ENCODE results near the gene PIEZO1. TPM values are rescaled to one million over a fixed set of nuclear protein-coding genes. Genes with fewer than 3 reads are reported as not detected.

PIEZO1 gene
- polyA plus RNA-seq, 1 of the 3 experiments (the other 2 are of a cell fraction): 184 TPM

DNA sequence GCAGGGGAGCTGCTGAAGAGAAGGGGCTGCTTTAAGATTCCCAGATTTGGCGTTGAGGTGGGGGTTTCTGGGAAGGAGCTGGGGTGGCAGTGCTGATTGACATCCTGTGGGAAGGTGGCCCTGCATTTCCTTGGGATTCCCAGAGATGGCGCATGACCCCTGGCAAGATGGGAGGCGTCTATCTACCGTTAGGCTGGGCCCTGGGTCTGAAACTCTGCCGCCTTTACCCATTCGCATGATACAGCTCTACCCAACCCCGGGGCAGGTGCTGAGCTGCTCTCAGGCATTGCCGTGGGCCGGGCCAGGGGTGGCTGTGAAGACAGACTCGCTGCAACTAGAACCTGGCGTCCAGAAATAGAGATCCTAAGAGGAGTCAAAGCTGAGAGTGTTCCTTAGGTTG lies 112.2 kb downstream of the PIEZO1 start:
- DNase-seq: peak; percentile 71
- Histone ChIP-seq H3K4me1 (ENCODE audit: control insufficient read depth in 1 of 2, insufficient read depth in 2 of 2, low read depth in 1 of 2, low read length in 1 of 2) (no peaks in the 10 kb centered on the region), H3K36me3 (replicated peaks in 1 of 2; ENCODE audit: control insufficient read depth in 1 of 2, insufficient read depth in 2 of 2, low read length in 1 of 2) (peaks cover 0 to 3% of the 10 kb centered on the region in 2 experiments), H3K9me2 (no peaks in the 10 kb centered on the region), H3K27ac (ENCODE audit: low read depth in 2 of 2, low read length in 1 of 2) (no peak overlapping the region), H3F3A (replicated peaks; ENCODE audit: insufficient read depth) (no peaks in the 10 kb centered on the region), H4K20me1 (ENCODE audit: insufficient read depth) (no peaks in the 10 kb centered on the region), H2AFZ (ENCODE audit: low read depth) (no peak overlapping the region), H3K9me3 (no peaks in the 10 kb centered on the region), H3K79me2 (ENCODE audit: insufficient read depth) (no peaks in the 10 kb centered on the region), H3K4me3 (ENCODE audit: low read depth in 2 of 2, low read length in 1 of 2) (no peak overlapping the region), H3K4me2 (no peak overlapping the region), H3K9ac (no peak overlapping the region), H3K27me3 (ENCODE audit: insufficient read depth) (no peaks in the 10 kb centered on the region)
- TF ChIP-seq SMC3 (IDR thresholded peaks at IDR 0.05; ENCODE audit: low read depth, low read length): peak; percentile 24; the same call in 1 of the 2 replicates
- peak; percentile 47 for TF ChIP-seq RAD21 (IDR thresholded peaks at IDR 0.05; ENCODE audit: low read length)
- TF ChIP-seq, protein P1, sequence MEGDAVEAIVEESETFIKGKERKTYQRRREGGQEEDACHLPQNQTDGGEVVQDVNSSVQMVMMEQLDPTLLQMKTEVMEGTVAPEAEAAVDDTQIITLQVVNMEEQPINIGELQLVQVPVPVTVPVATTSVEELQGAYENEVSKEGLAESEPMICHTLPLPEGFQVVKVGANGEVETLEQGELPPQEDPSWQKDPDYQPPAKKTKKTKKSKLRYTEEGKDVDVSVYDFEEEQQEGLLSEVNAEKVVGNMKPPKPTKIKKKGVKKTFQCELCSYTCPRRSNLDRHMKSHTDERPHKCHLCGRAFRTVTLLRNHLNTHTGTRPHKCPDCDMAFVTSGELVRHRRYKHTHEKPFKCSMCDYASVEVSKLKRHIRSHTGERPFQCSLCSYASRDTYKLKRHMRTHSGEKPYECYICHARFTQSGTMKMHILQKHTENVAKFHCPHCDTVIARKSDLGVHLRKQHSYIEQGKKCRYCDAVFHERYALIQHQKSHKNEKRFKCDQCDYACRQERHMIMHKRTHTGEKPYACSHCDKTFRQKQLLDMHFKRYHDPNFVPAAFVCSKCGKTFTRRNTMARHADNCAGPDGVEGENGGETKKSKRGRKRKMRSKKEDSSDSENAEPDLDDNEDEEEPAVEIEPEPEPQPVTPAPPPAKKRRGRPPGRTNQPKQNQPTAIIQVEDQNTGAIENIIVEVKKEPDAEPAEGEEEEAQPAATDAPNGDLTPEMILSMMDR (IDR thresholded peaks at IDR 0.05): peak; percentile 39
- TF ChIP-seq, protein P2, sequence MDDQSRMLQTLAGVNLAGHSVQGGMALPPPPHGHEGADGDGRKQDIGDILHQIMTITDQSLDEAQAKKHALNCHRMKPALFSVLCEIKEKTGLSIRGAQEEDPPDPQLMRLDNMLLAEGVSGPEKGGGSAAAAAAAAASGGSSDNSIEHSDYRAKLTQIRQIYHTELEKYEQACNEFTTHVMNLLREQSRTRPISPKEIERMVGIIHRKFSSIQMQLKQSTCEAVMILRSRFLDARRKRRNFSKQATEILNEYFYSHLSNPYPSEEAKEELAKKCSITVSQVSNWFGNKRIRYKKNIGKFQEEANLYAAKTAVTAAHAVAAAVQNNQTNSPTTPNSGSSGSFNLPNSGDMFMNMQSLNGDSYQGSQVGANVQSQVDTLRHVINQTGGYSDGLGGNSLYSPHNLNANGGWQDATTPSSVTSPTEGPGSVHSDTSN (IDR thresholded peaks at IDR 0.05): peak; percentile 32; the same call in 1 of the 2 replicates
- TF ChIP-seq, protein P3, sequence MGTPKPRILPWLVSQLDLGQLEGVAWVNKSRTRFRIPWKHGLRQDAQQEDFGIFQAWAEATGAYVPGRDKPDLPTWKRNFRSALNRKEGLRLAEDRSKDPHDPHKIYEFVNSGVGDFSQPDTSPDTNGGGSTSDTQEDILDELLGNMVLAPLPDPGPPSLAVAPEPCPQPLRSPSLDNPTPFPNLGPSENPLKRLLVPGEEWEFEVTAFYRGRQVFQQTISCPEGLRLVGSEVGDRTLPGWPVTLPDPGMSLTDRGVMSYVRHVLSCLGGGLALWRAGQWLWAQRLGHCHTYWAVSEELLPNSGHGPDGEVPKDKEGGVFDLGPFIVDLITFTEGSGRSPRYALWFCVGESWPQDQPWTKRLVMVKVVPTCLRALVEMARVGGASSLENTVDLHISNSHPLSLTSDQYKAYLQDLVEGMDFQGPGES (IDR thresholded peaks at IDR 0.05; ENCODE audit: low read depth, low read length): no peak
- TF ChIP-seq, protein P4, sequence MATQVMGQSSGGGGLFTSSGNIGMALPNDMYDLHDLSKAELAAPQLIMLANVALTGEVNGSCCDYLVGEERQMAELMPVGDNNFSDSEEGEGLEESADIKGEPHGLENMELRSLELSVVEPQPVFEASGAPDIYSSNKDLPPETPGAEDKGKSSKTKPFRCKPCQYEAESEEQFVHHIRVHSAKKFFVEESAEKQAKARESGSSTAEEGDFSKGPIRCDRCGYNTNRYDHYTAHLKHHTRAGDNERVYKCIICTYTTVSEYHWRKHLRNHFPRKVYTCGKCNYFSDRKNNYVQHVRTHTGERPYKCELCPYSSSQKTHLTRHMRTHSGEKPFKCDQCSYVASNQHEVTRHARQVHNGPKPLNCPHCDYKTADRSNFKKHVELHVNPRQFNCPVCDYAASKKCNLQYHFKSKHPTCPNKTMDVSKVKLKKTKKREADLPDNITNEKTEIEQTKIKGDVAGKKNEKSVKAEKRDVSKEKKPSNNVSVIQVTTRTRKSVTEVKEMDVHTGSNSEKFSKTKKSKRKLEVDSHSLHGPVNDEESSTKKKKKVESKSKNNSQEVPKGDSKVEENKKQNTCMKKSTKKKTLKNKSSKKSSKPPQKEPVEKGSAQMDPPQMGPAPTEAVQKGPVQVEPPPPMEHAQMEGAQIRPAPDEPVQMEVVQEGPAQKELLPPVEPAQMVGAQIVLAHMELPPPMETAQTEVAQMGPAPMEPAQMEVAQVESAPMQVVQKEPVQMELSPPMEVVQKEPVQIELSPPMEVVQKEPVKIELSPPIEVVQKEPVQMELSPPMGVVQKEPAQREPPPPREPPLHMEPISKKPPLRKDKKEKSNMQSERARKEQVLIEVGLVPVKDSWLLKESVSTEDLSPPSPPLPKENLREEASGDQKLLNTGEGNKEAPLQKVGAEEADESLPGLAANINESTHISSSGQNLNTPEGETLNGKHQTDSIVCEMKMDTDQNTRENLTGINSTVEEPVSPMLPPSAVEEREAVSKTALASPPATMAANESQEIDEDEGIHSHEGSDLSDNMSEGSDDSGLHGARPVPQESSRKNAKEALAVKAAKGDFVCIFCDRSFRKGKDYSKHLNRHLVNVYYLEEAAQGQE (IDR thresholded peaks at IDR 0.05; ENCODE audit: low read depth, low read length): no peak
- POLR2A ChIA-PET: interaction anchor here (1.2 kb wide), 1 partner anchor 14 kb away, joined by 3 read pairs; the partner anchor contains the start of gene SNAI3
- 73% methylated on average over 11 of the region's 11 CpGs for WGBS (ENCODE audit: low lambda C conversion rate)
- CTCF ChIA-PET: interaction anchor here (1.0 to 2.7 kb wide), 4 partner anchors 9 to 25 kb away, joined by 4 to 12 read pairs (median 4); no protein-coding TSS in a partner anchor

DNA sequence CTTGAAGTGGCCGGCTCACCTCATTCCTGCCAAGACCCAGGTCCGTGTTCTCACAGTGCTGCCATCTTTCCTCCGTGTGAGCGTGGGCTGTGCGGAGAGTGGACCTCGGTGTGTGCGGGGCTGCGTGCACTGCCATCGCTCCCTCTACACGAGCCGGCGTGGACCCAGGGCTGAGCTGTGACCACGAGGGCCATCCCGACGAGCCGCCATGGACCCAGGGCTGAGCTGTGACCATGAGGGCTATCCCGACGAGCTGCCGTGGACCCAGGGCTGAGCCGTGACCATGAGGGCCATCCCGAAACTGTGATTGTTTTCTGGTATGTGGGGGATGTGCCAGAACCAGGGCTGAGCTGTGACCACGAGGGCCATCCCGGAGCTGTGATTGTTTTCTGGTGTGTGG lies 113.2 kb downstream of the PIEZO1 start:
- no peaks in the 10 kb centered on the region for H3F3A ChIP-seq (replicated peaks; ENCODE audit: insufficient read depth)
- 85% methylated on average over 17 of the region's 23 CpGs for WGBS (ENCODE audit: low lambda C conversion rate)
- no peak overlapping the region for H3K27ac ChIP-seq (ENCODE audit: low read depth in 2 of 2, low read length in 1 of 2)
- no peaks in the 10 kb centered on the region; a peak in 1 of 4 replicates for H3K4me1 ChIP-seq (ENCODE audit: control insufficient read depth in 1 of 2, insufficient read depth in 2 of 2, low read depth in 1 of 2, low read length in 1 of 2)
- H3K9me2 ChIP-seq: no peaks in the 10 kb centered on the region
- H3K9me3 ChIP-seq: no peaks in the 10 kb centered on the region
- DNase-seq: no peak
- peaks cover 0 to 3% of the 10 kb centered on the region in 2 experiments for H3K36me3 ChIP-seq (replicated peaks in 1 of 2; ENCODE audit: control insufficient read depth in 1 of 2, insufficient read depth in 2 of 2, low read length in 1 of 2)
- H3K9ac ChIP-seq: no peak overlapping the region
- no peak overlapping the region for H3K4me2 ChIP-seq
- POLR2A ChIA-PET: interaction anchor here (0.7 kb wide), 1 partner anchor 40 kb away, joined by 4 read pairs; no protein-coding TSS in a partner anchor
- CTCF ChIA-PET: interaction anchor here (0.7 to 2.7 kb wide), 6 partner anchors 8 to 65 kb away, joined by 3 to 12 read pairs (median 4); no protein-coding TSS in a partner anchor
- no peaks in the 10 kb centered on the region for H4K20me1 ChIP-seq (ENCODE audit: insufficient read depth)
- no peaks in the 10 kb centered on the region for H3K79me2 ChIP-seq (ENCODE audit: insufficient read depth)
- no peak overlapping the region for H2AFZ ChIP-seq (ENCODE audit: low read depth)
- no peak overlapping the region for H3K4me3 ChIP-seq (ENCODE audit: low read depth in 2 of 2, low read length in 1 of 2)
- no peaks in the 10 kb centered on the region for H3K27me3 ChIP-seq (ENCODE audit: insufficient read depth)
- TF ChIP-seq EP300 (IDR thresholded peaks at IDR 0.05; ENCODE audit: borderline replicate concordance in 1 of 2, low read depth in 1 of 2, low read length in 1 of 2) (no peak), SIN3A (IDR thresholded peaks at IDR 0.05; ENCODE audit: borderline replicate concordance, low read depth, low read length) (no peak), NRF1 (IDR thresholded peaks at IDR 0.05; ENCODE audit: low read depth, low read length) (no peak), RCOR1 (IDR thresholded peaks at IDR 0.05; ENCODE audit: low read length) (no peak)
- TF ChIP-seq, protein P5, sequence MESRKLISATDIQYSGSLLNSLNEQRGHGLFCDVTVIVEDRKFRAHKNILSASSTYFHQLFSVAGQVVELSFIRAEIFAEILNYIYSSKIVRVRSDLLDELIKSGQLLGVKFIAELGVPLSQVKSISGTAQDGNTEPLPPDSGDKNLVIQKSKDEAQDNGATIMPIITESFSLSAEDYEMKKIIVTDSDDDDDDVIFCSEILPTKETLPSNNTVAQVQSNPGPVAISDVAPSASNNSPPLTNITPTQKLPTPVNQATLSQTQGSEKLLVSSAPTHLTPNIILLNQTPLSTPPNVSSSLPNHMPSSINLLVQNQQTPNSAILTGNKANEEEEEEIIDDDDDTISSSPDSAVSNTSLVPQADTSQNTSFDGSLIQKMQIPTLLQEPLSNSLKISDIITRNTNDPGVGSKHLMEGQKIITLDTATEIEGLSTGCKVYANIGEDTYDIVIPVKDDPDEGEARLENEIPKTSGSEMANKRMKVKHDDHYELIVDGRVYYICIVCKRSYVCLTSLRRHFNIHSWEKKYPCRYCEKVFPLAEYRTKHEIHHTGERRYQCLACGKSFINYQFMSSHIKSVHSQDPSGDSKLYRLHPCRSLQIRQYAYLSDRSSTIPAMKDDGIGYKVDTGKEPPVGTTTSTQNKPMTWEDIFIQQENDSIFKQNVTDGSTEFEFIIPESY (IDR thresholded peaks at IDR 0.05; ENCODE audit: borderline replicate concordance, low read depth): no peak
- TF ChIP-seq, protein P6, sequence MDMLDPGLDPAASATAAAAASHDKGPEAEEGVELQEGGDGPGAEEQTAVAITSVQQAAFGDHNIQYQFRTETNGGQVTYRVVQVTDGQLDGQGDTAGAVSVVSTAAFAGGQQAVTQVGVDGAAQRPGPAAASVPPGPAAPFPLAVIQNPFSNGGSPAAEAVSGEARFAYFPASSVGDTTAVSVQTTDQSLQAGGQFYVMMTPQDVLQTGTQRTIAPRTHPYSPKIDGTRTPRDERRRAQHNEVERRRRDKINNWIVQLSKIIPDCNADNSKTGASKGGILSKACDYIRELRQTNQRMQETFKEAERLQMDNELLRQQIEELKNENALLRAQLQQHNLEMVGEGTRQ (IDR thresholded peaks at IDR 0.05; ENCODE audit: borderline replicate concordance, low read depth, low read length): no peak

Measured in SK-N-SH (cell line).